Neural crest cell (in vitro differentiated cells): Measurements from ENCODE around the gene TSPAN12. TPM values are rescaled to one million over a fixed set of nuclear protein-coding genes. Genes with fewer than 3 reads are reported as not detected.

Experiments
- DNase-seq: peaks from one replicate; pipeline ENCODE4 v3.0.0; 2021; ENCODE audit warnings: low read depth, mixed read lengths, low spot score
- H3K27ac Mint-ChIP-seq: one replicate; pipeline ENCODE4 v1.8.0; 2021; ENCODE audit warnings: mild to moderate bottlenecking, mixed read lengths; ENCODE audit not compliant: unreplicated experiment
- H3K27me3 Mint-ChIP-seq: 2 replicates; pipeline ENCODE4 v1.8.0; 2021; ENCODE audit warnings: low read depth, mild to moderate bottlenecking, mixed read lengths
- H3K36me3 Mint-ChIP-seq: 2 replicates; pipeline ENCODE4 v1.8.0; 2021; ENCODE audit warnings: low read depth, mild to moderate bottlenecking, mixed read lengths
- H3K4me1 Mint-ChIP-seq: 2 replicates; pipeline ENCODE4 v1.8.0; 2021; ENCODE audit warnings: mixed read lengths
- H3K4me3 Mint-ChIP-seq: one replicate; pipeline ENCODE4 v1.8.0; 2021; ENCODE audit warnings: mild to moderate bottlenecking, mixed read lengths
- H3K9me3 Mint-ChIP-seq: 2 replicates; pipeline ENCODE4 v1.8.0; 2021; ENCODE audit warnings: mixed read lengths
- CTCF ChIP-seq: fragments of 200-600 bp; sonication (generic); conservative IDR thresholded peaks from 2 replicates; pipeline ENCODE4 v1.5.0; 2021; ENCODE audit warnings: antibody characterized with exemption, mild to moderate bottlenecking
- total RNA-seq: library from RNA; stranded (reverse); gene quantifications from 2 replicates; pipeline ENCODE4 v1.2.1, GENCODE V29; 2021

The TSPAN12 gene
- total RNA-seq, 1 donor from 2014 or later, result 15.7 TPM

GRCh38 chr7:120832803-120833202 is 25.1 kb downstream of the TSPAN12 start:
- H3K4me3 Mint-ChIP-seq, result no peak overlapping the region
- H3K36me3 Mint-ChIP-seq, result peaks cover 41% of the 10 kb centered on the region
- peaks cover 11% of the 10 kb centered on the region for H3K9me3 Mint-ChIP-seq
- TF ChIP-seq CTCF, result no peak
- H3K4me1 Mint-ChIP-seq, result no peaks in the 10 kb centered on the region
- H3K27ac Mint-ChIP-seq, result no peak overlapping the region
- DNase-seq, result no peak
- H3K27me3 Mint-ChIP-seq, result no peaks in the 10 kb centered on the region

- no peaks in the 10 kb centered on the region for H3K27me3 Mint-ChIP-seq
- DNase-seq, result no peak
- no peak overlapping the region for H3K4me3 Mint-ChIP-seq
- H3K36me3 Mint-ChIP-seq, result peaks cover 37% of the 10 kb centered on the region
- H3K27ac Mint-ChIP-seq, result no peak overlapping the region
- H3K4me1 Mint-ChIP-seq, result no peaks in the 10 kb centered on the region
- no peak for TF ChIP-seq CTCF
- H3K9me3 Mint-ChIP-seq, result peaks cover 11% of the 10 kb centered on the region
Observed at GRCh38 chr7:120831260-120831659, 26.7 kb downstream of the TSPAN12 start.

- H3K9me3 Mint-ChIP-seq, result peaks cover 11% of the 10 kb centered on the region
- DNase-seq, result no peak
- H3K27me3 Mint-ChIP-seq, result no peaks in the 10 kb centered on the region
- no peak overlapping the region for H3K4me3 Mint-ChIP-seq
- peaks cover 27% of the 10 kb centered on the region for H3K36me3 Mint-ChIP-seq
- TF ChIP-seq CTCF, result no peak
- H3K27ac Mint-ChIP-seq, result no peak overlapping the region
- no peaks in the 10 kb centered on the region for H3K4me1 Mint-ChIP-seq
Observed at GRCh38 chr7:120829487-120829886, 28.5 kb downstream of the TSPAN12 start.

DNA sequence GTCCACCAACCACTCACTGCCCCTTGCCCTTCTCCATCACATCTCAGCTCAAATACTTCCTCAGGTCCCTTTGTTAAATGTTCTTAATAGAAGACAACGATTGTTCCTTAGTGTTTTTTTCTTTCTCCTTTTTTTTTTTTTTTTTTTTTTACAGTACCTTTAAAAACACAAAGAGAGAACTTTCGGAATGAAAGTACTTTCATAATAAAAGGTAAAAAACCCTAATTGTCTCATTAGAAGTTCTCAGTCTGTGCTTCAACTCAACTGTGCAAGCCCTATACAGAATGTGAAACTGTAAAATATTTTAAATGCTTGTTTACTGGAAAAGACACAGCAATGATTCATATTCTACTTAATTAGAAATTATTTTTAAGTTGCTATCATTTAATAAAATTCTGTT is 29.4 kb downstream of the TSPAN12 start:
- Mint-ChIP-seq H3K27me3 (no peaks in the 10 kb centered on the region), H3K36me3 (peaks cover 27% of the 10 kb centered on the region), H3K9me3 (peaks cover 11% of the 10 kb centered on the region), H3K27ac (peak overlapping the region; percentile 29), H3K4me1 (no peaks in the 10 kb centered on the region), H3K4me3 (no peak overlapping the region)
- TF ChIP-seq CTCF, result no peak
- DNase-seq, result no peak

DNA sequence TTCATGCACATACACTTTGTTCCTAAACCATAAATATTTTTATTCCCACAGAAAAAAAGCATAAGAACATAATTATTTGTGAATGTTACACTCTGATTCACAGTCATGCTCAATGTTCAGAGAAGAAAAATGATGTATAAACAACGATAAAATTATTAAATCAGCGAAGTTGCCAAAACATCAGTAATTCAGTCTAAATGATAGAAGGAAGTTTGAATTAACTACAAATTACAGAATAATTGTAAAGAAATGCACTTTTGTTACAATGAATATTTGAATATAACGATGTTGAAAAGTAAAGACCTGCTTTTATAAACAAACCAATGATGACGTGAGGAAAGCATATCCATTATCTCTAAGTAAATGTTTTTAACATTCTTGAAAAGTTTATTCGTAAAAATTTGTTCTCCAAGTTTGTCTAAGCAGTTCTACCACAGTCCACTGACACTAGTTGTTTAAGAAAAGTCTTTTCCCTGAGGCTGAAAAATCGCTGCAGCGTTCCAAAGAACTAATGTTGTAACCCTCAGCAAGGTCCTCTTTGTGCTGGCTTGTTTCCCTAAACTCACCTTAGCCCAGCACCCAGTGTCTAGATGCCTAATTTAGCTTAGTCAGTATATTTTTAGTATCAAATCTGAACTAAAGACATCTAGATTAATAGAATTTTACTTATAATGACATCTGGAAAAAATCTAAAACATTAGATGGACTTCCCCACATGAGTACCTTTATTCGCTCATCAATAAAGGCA is 30.4 kb downstream of the TSPAN12 start:
- Mint-ChIP-seq H3K27me3 (no peaks in the 10 kb centered on the region), H3K9me3 (peaks cover 11% of the 10 kb centered on the region), H3K36me3 (peaks cover 29% of the 10 kb centered on the region), H3K27ac (peak overlapping the region; percentile 0), H3K4me3 (no peak overlapping the region), H3K4me1 (no peaks in the 10 kb centered on the region)
- TF ChIP-seq CTCF, result no peak
- no peak for DNase-seq
